Stimulated activated CD4-positive, alpha-beta T cell treated with anti-CD3 and anti-CD28 coated beads, Interleukin-4, amount 100 ng/mL, for 1 hour (primary cell): Measurements from ENCODE around the gene FAM118A.
"Not testable (repeated sequence)": the region's sequence is repeated elsewhere in the genome, so short reads cannot be mapped to it uniquely, and the experiment has no call there.

Source experiments
- DNase-seq: peaks from one replicate; pipeline ENCODE4 v3.0.0-alpha.2; 2020

Gene FAM118A

GRCh38 chr22:45309422-45310227 is at the start of gene FAM118A:
Gene FAM118A, plus strand, starts transcription at chr22:45309934. Its CDS starts 12,446 bp downstream, at chr22:45322380.
- DNase-seq: peak; percentile 94

DNA sequence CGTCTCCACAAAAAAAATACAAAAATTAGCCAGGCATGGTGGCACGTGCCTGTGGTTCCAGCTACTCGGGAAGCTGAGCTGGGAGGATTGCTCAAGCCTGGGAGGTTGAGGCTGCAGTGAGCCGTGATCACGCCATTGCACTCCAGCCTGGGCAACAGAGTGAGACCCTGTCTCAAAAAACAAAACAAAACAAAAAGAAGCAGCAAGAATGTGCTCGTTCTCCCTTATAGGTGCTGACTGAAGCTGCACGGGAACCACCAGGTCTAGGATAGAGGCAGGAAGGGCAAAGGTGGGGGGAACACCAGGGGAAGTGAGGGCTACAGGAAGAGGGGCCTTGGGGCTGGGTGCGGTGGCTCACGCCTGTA is 49.4 kb upstream of the FAM118A start:
- DNase-seq: not testable (repeated sequence)

DNA sequence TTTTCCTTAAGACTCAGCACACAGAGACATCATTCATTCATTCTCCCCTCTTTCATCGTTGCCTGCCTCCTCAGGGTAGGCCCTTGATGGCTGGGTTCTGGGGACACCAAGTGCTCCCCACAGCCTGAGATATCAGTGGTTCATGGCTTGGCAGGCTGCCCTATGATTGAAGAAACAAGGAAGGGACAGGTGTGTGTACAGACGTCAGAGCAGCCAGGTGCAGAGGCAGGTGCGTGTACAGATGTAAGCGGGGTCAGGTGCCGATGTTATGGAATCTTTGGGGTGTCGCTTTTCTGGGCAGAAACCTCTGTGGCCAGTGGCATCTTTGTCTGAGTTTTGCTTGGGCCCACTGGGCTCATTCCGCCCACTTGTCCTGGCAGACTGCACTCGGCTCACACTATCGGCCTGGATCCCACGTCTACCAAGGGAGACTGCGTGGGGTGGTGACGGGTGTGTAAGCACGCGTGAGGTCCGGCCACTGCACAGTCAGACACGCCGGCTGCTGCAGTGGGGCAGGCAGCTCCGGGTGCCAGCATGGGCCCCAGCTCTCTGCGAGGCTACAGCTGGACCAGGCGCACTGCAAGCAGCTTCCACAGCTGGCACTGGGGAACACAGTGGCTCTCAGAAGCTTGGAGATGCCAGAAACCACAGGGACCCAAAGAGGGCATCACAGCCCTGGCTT is 48.2 kb upstream of the FAM118A start:
- no peak for DNase-seq

DNA sequence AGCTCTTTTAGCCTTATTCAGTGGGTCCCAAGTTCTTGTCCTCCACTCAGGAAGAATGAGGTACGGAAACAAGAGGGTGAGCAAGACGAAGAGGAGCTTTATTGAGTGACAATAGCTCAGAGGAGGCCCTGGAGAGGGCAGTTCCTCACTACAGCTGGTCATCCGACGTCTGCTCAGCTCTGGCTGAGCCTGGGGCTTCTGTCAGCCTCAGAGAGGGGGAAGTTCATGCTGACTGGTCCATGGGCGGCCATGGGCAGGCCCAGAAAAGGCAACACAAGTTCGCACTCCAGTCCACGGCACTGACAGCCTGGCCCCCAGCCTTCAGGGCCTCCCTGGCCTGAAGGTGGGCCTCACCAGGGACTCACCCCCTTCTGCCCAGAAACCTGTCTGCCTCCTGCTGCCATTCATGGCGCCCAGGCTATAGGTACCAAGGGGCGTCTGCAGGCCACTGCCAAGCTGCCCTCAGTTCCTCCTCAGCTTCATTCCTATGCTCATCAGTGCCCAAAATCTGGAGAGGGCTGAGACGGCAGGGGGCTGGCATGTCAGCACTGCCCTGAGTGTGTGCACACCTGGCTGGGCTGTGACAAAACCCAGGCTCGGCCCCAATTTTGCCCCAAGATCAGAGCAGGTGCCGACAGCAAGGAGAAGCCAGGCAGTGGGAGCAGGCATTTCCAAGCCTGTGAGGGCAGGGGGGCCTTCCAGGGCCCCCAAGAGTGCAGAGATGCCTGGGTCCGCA is 47.4 kb upstream of the FAM118A start:
- no peak for DNase-seq

- no peak for DNase-seq
These were observed 46.7 kb upstream of the FAM118A start for GRCh38 chr22:45262931-45263462.

- no peak for DNase-seq
These were observed 46.1 kb upstream of the FAM118A start for GRCh38 chr22:45263463-45264269.

- DNase-seq: no peak
These were observed 44.2 kb upstream of the FAM118A start for GRCh38 chr22:45265535-45265934.

DNA sequence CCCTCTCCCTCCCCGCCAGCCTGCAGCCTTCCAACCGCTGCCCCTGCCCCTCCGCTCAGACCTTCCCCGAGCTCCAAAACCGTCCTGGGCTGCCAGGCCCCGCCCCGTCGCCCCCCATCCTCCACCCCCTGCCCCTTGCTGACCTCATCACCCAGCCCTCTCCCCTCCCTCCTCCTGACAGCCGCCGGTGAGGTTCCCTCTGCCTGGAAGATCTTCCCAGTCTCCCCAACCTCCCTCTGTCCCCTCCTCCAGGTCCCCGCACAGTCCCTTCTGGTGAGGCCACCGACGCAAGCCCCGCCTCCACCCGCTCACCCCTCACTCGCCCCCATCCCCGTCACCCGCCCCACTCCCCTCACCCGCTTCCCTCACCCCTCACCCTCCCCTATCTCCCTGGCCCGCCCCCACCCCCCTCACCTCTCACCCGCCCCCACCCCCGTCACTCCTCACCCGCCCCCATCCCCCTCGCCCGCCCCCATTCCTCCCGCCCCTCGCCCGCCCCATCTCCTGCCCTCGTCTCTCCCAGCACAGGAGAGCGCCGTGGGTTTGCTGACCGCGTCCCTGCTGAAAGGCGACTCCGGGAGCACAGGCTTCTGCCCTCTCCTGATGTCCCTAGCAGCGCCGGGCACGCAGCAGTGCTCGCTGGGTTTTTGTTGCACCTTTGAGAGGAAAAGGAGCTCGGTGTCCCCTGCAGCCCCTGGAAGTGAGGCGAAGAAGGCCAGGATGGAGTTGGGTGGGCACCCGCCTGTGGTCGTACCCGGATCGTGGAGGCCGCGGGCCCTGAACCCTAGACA is 41.4 kb upstream of the FAM118A start:
- DNase-seq: peak; percentile 11

DNA sequence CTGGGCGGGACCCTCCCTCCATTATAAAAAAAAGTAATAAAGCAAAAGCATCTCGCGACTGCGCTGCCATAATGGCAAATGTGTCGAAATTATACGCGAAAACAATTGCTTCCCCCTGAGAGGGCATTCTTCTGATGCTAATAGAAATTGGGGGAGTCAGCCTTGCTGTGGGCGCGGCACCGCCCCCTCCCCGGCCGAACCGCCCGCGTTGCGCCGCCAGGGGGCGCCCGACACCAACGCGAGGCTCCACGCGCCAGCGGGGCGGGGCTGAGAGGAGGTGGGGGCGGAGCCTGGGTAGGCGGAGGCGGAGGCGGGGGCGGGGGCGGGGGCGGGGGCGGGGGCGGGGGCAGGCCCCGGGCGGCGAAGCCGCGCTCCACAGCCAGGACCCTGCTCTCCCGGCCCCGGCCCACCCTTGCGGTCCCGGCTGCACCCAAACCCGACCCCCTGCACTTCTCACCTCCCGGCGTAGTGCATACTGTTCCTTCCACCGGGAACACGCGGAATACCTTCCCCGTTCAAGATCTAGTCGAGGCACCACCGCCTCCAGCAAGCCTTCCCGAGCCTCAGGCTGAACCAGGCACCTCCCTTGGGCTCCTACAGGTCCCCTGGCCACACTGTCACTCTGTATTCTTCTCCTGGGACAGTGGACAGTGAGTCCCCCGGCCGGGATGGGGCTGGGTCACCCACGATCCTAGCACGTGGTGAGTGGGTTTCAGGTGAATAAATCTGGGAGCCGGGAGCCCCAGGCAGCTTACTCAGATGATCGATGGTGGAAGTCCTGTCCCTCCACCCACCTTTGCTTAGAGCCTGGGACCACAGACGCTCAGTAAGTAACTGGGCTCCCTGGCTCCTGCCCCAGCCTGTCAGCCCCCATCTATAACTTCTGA is 40.5 kb upstream of the FAM118A start:
- DNase-seq: peak; percentile 85

DNA sequence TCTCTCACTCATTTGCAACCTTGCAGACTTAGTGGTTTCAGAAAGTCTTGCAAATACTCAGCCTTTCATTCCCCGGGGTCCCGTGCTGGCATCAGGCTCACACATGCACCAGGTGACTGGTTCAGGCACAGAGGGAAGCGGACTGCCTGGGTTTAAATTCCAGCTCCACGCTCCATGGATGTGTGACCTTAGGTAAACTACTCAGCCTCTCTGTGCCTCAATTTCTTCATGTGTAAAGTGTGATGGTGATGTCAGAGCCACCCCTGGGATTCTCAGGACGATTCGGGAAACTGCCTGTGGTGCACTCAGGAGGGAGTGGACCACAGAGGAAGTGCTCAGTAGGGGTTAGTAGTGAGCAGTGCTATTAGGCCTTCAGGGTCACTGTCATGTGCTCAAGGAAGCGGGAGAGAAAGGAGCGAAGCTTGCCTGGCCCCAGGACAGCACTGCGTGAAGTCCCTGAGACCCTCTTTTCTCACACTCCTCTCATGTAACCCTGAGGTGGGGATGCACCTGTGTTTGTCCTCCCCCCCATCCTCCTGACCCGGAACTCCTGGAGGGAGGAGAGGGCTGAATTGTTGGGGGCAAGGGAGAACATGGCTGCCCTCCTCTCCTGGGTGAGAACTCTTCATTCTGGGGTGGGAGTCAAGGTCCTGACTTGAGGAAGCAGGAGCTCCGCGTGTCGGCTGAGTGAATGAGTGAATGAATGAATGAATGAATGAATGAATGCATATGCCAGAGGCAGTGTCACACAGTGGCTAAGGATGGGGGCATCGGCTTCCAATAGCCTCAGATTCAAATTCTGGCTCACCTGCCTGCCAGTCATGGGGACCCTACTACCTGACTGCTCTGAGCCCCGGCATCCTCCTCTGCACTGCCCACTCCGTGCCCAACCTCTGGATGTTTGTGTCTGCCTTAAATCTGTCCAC is 39.4 kb upstream of the FAM118A start:
- DNase-seq: no peak

- no peak for DNase-seq
These were observed 38.0 kb upstream of the FAM118A start for GRCh38 chr22:45271667-45272201.

GRCh38 chr22:45272498-45272897 is 37.2 kb upstream of the FAM118A start:
- no peak for DNase-seq

DNA sequence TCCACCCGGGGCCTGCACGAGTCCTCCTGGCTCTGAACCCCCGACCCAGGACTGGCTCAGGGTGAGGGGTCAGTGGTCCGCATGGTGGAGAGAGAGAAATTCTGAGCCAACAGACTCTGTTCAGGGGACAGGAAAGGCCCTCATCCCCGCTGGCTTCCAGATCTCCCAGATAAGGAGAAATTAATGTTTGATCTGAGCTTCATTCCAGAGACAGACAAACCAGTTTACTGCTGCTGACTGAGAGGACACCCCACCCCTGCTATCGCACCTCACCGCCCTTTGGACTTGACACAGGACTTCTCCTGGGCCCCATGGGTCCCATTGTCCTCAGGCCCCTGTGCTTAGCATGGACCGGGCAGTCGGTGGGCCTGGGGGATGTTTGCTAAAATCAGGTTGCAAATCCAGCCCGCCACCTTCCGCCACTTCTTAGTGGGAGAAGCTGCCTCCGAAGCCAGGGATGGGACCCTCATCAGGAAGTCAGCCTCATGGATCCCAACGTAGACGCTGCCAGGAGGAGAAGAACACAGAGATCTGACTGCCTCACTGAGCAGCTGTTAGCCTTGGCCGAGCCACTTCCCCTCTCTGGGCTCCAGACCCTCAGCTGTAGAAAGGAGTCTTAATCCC is 36.2 kb upstream of the FAM118A start:
- no peak for DNase-seq

DNA sequence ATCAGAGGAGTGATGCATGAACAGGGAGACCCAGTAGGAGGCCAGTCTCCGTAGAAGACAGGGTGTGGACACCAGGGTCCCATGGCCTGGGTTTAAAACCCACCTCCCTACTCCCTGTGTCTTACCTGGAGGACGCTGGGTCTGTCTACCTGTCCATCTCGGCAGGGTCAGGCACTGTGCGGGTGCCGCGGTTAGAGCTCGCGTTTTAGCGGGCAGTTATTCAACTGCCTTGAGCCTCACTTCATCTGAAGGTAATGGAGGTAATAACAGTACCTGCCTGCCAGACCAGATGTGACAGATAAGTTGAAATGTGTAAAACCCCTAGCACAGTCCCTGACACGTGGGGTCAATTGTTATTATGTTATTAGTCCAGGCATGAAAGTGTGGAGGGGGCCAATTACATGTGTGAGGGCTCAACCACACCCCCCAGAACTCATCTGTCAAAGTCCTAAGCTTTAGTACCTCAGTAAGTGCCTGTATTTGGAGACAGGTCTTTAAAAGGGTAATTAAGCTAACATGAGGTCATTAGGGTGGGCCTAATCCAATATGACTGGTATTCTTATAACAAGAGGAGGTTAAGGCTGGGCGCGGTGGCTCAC is 33.1 kb upstream of the FAM118A start:
- no peak for DNase-seq

DNA sequence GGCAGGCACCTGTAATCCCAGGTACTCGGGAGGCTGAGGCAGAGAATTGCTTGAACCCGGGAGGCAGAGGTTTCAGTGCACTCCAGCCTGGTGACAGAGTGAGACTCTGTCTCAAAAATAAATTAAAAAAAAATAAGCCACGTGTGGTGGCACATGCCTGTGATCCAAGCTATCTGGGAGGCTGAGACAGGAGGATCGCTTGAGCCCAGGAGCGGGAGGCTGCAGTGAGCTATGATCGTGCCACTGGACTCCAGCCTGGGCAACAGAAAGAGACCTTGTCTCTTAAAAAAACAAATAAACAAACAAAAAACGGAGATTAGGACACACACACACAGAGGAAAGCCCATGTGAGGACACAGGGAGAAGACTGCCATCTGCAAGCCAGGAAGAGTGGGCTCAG is 32.0 kb upstream of the FAM118A start:
- DNase-seq: not testable (repeated sequence)

- DNase-seq: no peak
These were observed 31.6 kb upstream of the FAM118A start for GRCh38 chr22:45278125-45278524.

GRCh38 chr22:45280587-45280980 is 29.1 kb upstream of the FAM118A start:
- no peak for DNase-seq

- DNase-seq: no peak
These were observed 28.7 kb upstream of the FAM118A start for GRCh38 chr22:45281010-45281409.
